Retina (tissue), 1 donor: ENCODE measurements around the gene RNF43.

Source experiments
- DNase-seq: peaks from one replicate; pipeline ENCODE4 v3.0.0-alpha.2; 2016

RNF43 gene

GRCh38 chr17:58380207-58381123 is 36.9 kb downstream of the RNF43 start:
- DNase-seq = no peak

- no peak for DNase-seq
Measured at GRCh38 chr17:58379511-58379824, 37.9 kb downstream of the RNF43 start.

GRCh38 chr17:58378733-58379510 is 38.4 kb downstream of the RNF43 start:
- no peak for DNase-seq

DNA sequence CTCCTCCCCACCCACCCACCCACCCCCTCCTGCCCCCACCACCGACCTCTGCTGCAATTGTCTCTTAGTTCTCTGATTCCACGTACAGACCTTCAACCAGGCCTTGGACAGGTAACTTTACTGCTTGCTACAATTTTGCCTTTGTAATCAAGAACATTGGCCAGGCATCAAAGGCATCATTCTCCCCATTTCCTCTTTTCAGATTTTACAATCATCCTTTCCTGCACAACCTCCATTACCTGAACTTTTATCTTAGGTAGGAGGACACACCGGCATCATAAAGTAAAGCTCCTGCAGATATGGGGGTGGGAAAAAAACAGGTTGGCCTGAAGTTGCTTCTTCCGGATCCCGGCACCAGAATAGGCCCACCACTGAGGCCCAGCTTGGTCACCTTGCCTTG is 39.7 kb downstream of the RNF43 start:
- DNase-seq = no peak

DNA sequence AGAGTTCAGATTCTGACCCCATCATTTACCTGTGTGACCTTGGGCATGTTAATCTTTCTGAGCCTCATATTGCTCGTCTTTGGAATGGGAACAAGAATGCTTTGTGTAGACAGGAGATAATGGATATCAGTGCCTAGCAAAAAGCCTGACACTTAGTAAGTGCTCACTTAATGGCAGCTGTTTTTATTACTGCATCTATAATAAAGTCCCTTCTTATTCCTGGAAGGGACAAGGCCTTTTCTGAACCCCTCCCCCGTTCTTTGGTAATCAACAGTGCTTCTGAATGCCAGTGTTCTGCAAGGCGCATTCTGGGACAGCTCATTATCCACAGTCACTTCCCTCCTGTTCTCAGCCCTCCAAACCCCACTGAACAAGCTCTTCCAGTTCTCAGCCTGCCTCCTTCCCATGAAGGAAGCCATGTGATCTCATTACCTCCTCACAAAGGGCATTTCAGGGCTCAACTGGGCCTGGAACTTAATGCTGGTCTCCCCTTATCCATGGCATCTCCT is 40.2 kb downstream of the RNF43 start:
- no peak for DNase-seq

GRCh38 chr17:58376472-58377000 is 40.8 kb downstream of the RNF43 start:
- DNase-seq = no peak

DNA sequence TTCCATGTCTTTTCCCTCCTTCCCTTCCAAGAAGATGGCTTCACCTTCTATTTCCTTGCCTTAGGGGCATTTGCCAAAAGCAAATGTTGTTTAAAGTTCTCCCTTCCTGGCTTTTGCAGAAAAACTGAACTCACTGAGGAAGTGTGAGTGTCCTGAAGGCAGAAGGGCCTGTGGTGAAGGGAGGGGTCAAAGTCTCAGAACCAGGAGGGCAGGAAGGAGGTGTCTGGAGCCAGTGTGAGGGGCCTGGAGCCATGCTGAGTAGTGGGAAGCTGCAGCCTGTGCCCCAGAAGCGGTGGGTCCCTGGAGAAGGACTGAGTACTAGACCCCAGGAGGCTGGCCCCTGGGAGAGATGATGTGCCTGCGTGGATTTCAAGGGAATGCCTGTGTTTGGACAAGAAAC is 41.5 kb downstream of the RNF43 start:
- no peak for DNase-seq

DNA sequence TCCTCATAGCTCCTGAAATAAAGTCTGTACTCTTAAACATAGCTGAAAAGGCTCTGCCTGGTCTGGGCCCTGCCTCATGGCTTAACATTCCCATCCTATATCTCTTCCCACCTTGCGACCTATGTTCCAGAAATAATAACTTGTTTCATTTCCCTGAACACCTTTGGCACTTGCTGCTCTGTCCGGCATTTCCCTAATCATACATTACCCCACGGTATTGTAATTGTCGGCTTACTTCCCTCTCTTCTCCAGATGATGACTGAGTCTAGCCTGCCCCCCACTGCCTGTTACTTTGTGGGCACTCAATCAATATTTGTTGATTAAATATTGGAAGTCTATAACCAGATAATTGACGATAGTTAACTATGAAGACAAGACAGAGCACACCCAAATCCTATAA is 42.1 kb downstream of the RNF43 start:
- no peak for DNase-seq

GRCh38 chr17:58373923-58374322 is 43.4 kb downstream of the RNF43 start:
- no peak for DNase-seq

DNA sequence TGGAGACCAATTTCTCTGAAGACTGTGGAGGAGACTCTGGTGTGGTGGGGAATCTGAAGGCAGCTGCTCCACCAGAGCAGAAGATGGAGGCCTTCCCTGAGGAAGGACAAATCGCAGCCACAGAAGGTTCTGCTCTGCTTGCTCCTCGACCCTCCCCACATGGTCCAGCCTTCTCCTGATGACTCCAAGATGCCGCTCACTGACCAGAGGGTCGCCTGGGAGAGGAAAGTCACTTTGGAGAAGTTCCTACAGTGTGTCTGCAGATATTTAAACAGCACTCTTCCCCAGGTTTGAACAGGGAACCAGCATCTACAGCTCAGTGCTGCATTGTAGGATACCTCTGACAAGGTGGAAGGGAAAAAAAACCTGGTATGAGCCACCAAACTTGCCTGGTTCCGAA is 44.3 kb downstream of the RNF43 start:
- no peak for DNase-seq

- no peak for DNase-seq
Measured at GRCh38 chr17:58371300-58371950, 45.9 kb downstream of the RNF43 start.

- DNase-seq = no peak
Measured at GRCh38 chr17:58370716-58371115, 46.6 kb downstream of the RNF43 start.

DNA sequence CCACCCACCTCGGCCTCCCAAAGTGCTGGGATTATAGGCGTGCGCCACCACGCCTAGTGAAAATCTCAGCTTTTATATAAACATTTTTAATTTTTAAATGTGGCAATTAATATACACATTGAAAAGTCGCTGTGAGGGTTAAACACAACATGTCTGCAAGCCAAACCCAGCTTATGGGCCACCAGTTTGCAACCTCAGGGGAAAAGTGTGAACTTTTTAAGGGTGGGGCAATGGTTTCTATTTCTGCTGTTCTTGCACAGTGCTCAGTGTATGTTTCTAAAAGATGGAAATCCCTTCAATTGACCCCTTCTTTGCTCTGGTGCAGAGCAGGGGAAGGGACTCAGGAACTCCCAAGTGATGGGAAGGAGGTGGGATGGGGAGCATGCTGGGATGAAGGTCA is 47.0 kb downstream of the RNF43 start:
- DNase-seq = no peak

- DNase-seq = no peak
Measured at GRCh38 chr17:58369214-58370031, 47.9 kb downstream of the RNF43 start.

GRCh38 chr17:58368860-58369213 is 48.5 kb downstream of the RNF43 start:
- no peak for DNase-seq
